GM23338 (cell line): ENCODE measurements around the gene CLCN2. TPM values are rescaled to one million over a fixed set of nuclear protein-coding genes. Genes with fewer than 3 reads are reported as not detected.

Source experiments
- ATAC-seq: fragments of 200-7000 bp; cut with Tn5 transposase; 3 replicates; pipeline ENCODE4 v1.9.1; 2020
- DNase-seq: peaks from one replicate; pipeline ENCODE4 v3.0.0-alpha.2; 2015; ENCODE audit warnings: low spot score
- H2AFZ ChIP-seq: fragments of 200-600 bp; sonication (generic); 2 replicates; pipeline ENCODE4 v1.8.0; 2016; ENCODE audit warnings: antibody characterized with exemption, mild to moderate bottlenecking, moderate library complexity
- H3F3A ChIP-seq: fragments of 200-600 bp; sonication (generic); replicated peaks from 2 replicates; pipeline ENCODE4 v1.8.0; 2017; ENCODE audit warnings: antibody characterized with exemption, mixed run types, low read depth
- H3K27ac ChIP-seq: fragments of 200-600 bp; sonication (generic); 2 replicates; pipeline ENCODE4 v1.6.1; 2016; ENCODE audit warnings: low read depth
- H3K27me3 ChIP-seq: fragments of 200-600 bp; sonication (generic); 2 replicates; pipeline ENCODE4 v1.8.0; 2016; ENCODE audit warnings: mild to moderate bottlenecking, mixed run types, moderate library complexity; ENCODE audit not compliant: insufficient read depth
- H3K36me3 ChIP-seq: fragments of 200-600 bp; sonication (generic); 2 replicates; pipeline ENCODE4 v1.8.0; 2016; ENCODE audit warnings: mild to moderate bottlenecking; ENCODE audit not compliant: insufficient read depth
- H3K4me1 ChIP-seq: fragments of 200-600 bp; sonication (generic); 2 replicates; pipeline ENCODE4 v1.8.0; 2016; ENCODE audit warnings: mild to moderate bottlenecking, moderate library complexity; ENCODE audit not compliant: insufficient read depth
- H3K4me2 ChIP-seq: fragments of 200-600 bp; sonication (generic); 2 replicates; pipeline ENCODE4 v1.7.1; 2017; ENCODE audit warnings: mixed run types
- H3K4me3 ChIP-seq: fragments of 200-600 bp; sonication (generic); 2 replicates; pipeline ENCODE4 v1.6.1; 2016; ENCODE audit warnings: mixed run types
- H3K79me2 ChIP-seq: fragments of 200-600 bp; sonication (generic); replicated peaks from 2 replicates; pipeline ENCODE4 v1.8.0; 2017; ENCODE audit warnings: mild to moderate bottlenecking; ENCODE audit not compliant: insufficient read depth
- H3K9me2 ChIP-seq: fragments of 200-600 bp; sonication (generic); 2 replicates; pipeline ENCODE4 v1.8.0; 2017; ENCODE audit not compliant: insufficient read depth
- H4K20me1 ChIP-seq: fragments of 200-600 bp; sonication (generic); replicated peaks from 2 replicates; pipeline ENCODE4 v1.8.0; 2017; ENCODE audit warnings: mild to moderate bottlenecking; ENCODE audit not compliant: insufficient read depth
- H3K27ac Mint-ChIP-seq: 2 replicates; pipeline ENCODE4 v1.8.0; 2020; ENCODE audit warnings: inconsistent platforms, mild to moderate bottlenecking, moderate library complexity, mixed read lengths
- H3K27me3 Mint-ChIP-seq: 3 replicates; pipeline ENCODE4 v1.8.0; 2022; ENCODE audit warnings: low read depth, mild to moderate bottlenecking, moderate library complexity, mixed read lengths, inconsistent platforms; ENCODE audit not compliant: insufficient read depth, poor library complexity
- H3K36me3 Mint-ChIP-seq: 3 replicates; pipeline ENCODE4 v1.8.0; 2021; ENCODE audit warnings: low read depth, mild to moderate bottlenecking, inconsistent platforms, moderate library complexity, mixed read lengths
- H3K4me1 Mint-ChIP-seq: 3 replicates; pipeline ENCODE4 v1.8.0; 2020; ENCODE audit warnings: mild to moderate bottlenecking, inconsistent platforms, mixed read lengths
- H3K4me3 Mint-ChIP-seq: 3 replicates; pipeline ENCODE4 v1.8.0; 2021; ENCODE audit warnings: moderate library complexity, mild to moderate bottlenecking, inconsistent platforms, mixed read lengths
- H3K9me3 Mint-ChIP-seq: 3 replicates; pipeline ENCODE4 v1.8.0; 2020; ENCODE audit warnings: moderate library complexity, mild to moderate bottlenecking, inconsistent platforms, mixed read lengths
- CREB1 ChIP-seq: fragments of 250-450 bp; sonication (Bioruptor Pico); IDR thresholded peaks from 2 replicates; pipeline ENCODE4 v1.5.0; 2020; ENCODE audit warnings: low read depth, mild to moderate bottlenecking, moderate library complexity
- CTCF ChIP-seq, 2 experiments: fragments of 200-600 bp in 1 of 2; sonication (generic) in 1 of 2; conservative IDR thresholded peaks; 2 replicates each; pipeline versions ENCODE4 v1.5.1 to v1.6.1; 2016 to 2017; ENCODE audit warnings: antibody characterized with exemption in 2 of 2, low read depth in 2 of 2, mild to moderate bottlenecking in 2 of 2, moderate library complexity in 1 of 2
- ETS1 ChIP-seq: IDR thresholded peaks from 2 replicates; pipeline ENCODE4 v1.6.1; 2016; ENCODE audit warnings: antibody characterized with exemption
- EZH2 ChIP-seq: fragments of 200-600 bp; sonication (generic); IDR thresholded peaks from one replicate; pipeline ENCODE4 v1.8.0; 2017; ENCODE audit warnings: antibody characterized with exemption, mild to moderate bottlenecking, low read depth; ENCODE audit not compliant: unreplicated experiment
- JUNB ChIP-seq: IDR thresholded peaks from one replicate; pipeline ENCODE4 v1.6.1; 2016; ENCODE audit warnings: antibody characterized with exemption; ENCODE audit not compliant: unreplicated experiment
- NANOG ChIP-seq: IDR thresholded peaks from 2 replicates; pipeline ENCODE4 v1.6.1; 2016; ENCODE audit warnings: antibody characterized with exemption, borderline replicate concordance
- POLR2AphosphoS5 ChIP-seq: IDR thresholded peaks from 2 replicates; pipeline ENCODE4 v1.6.1; 2016; ENCODE audit warnings: antibody characterized with exemption, low read depth
- REST ChIP-seq: IDR thresholded peaks from one replicate; pipeline ENCODE4 v1.6.1; 2018; ENCODE audit warnings: antibody characterized with exemption; ENCODE audit not compliant: unreplicated experiment
- STAT1 ChIP-seq: IDR thresholded peaks from one replicate; pipeline ENCODE4 v1.6.1; 2016; ENCODE audit warnings: antibody characterized with exemption; ENCODE audit not compliant: unreplicated experiment
- ZNF331 ChIP-seq: fragments of 250-450 bp; sonication (Bioruptor Pico); IDR thresholded peaks from 2 replicates; pipeline ENCODE4 v1.5.0; 2020; ENCODE audit warnings: low read depth, mild to moderate bottlenecking, moderate library complexity
- polyA plus RNA-seq: library from polyadenylated mRNA; unstranded; fragments of >200 nt; fragmentation: Nextera tagmentation; extraction: Ambion mirVana; gene quantifications from 2 replicates; pipeline ENCODE4 v1.2.1, GENCODE V29; 2016
- total RNA-seq: library from RNA; depleted of rRNA; stranded (reverse); fragments of >200 nt; shearing (Covaris generic); gene quantifications from 2 replicates; pipeline ENCODE4 v1.2.3, GENCODE V29; 2014

Gene CLCN2
- total and polyA plus RNA-seq, 2 experiments from 2014 or later = 7.0 to 9.2 TPM

GRCh38 chr3:184380185-184380626 is 18.8 kb upstream of the CLCN2 start:
- DNase-seq (peak; percentile 81), ATAC-seq (no peak; the same call in 1 of the 3 replicates)
- Mint-ChIP-seq H3K36me3 (no peaks in the 10 kb centered on the region), H3K4me3 (no peak overlapping the region), H3K9me3 (no peaks in the 10 kb centered on the region), H3K4me1 (peaks cover 39% of the 10 kb centered on the region), H3K27me3 (peaks cover 63% of the 10 kb centered on the region), H3K27ac (no peak overlapping the region)
- TF ChIP-seq REST (no peak), JUNB (no peak), ZNF331 (CRISPR knock-in tag) (no peak), POLR2AphosphoS5 (no peak), ETS1 (no peak), EZH2 (no peak), CREB1 (CRISPR knock-in tag) (no peak)
- Histone ChIP-seq H3K4me1 (peaks cover 35% of the 10 kb centered on the region), H3K36me3 (no peaks in the 10 kb centered on the region), H2AFZ (no peak overlapping the region), H3K4me3 (peak overlapping the region; percentile 64), H3F3A (0 out of 2 replicates have a peak, but pooled peaks cover 4% of the 10 kb centered on the region), H3K9me2 (no peaks in the 10 kb centered on the region), H3K27me3 (peaks cover 62% of the 10 kb centered on the region), H3K4me2 (peak overlapping the region; percentile 87; the same call in 1 of the 2 replicates), H3K27ac (no peak overlapping the region), H3K79me2 (no peaks in the 10 kb centered on the region), H4K20me1 (no peaks in the 10 kb centered on the region)

- Histone ChIP-seq H3K27ac (no peak within 1 kb of the TSS), H4K20me1 (no peaks in the 10 kb centered on the region), H3K4me1 (peaks cover 39% of the 10 kb centered on the region), H3K4me2 (peak within 1 kb of the TSS; percentile 87), H2AFZ (peak within 1 kb of the TSS; percentile 78; the same call in 1 of the 2 replicates), H3K79me2 (no peaks in the 10 kb centered on the region), H3K9me2 (no peaks in the 10 kb centered on the region), H3K4me3 (peak within 1 kb of the TSS; percentile 64), H3K27me3 (peaks cover 62% of the 10 kb centered on the region), H3K36me3 (no peaks in the 10 kb centered on the region), H3F3A (0 out of 2 replicates have a peak, but pooled peaks cover 4% of the 10 kb centered on the region)
- peak; percentile 7 for ATAC-seq
- peaks cover 61% of the 10 kb centered on the region for H3K27me3 Mint-ChIP-seq
- H3K9me3 Mint-ChIP-seq = no peaks in the 10 kb centered on the region
- H3K4me3 Mint-ChIP-seq = peak within 1 kb of the TSS; percentile 76
- H3K27ac Mint-ChIP-seq = no peak within 1 kb of the TSS
- TF ChIP-seq STAT1 (no peak), NANOG (no peak), CTCF (conservative IDR thresholded peaks at IDR 0.05; ENCODE audit: low read depth in 2 of 2) (peak in 1 of 2 experiments; percentile 19; a peak in 1 of 4 replicates), EZH2 (peak; percentile 25)
- DNase-seq = no peak
- peaks cover 42% of the 10 kb centered on the region for H3K4me1 Mint-ChIP-seq
- no peaks in the 10 kb centered on the region for H3K36me3 Mint-ChIP-seq
Measured at GRCh38 chr3:184379358-184380184, 18.2 kb upstream of the CLCN2 start, which contains the start of gene CHRD. Gene CHRD, plus strand, starts transcription at chr3:184380054. Its CDS starts 265 bp downstream, at chr3:184380319.
